ENCODE measurements around the gene SNX13.

Gene SNX13

GRCh38 chr7:17971411-17971810 lies 31.1 kb upstream of the SNX13 start:
- Histone ChIP-seq H3K27me3 (ENCODE audit: insufficient read depth, poor library complexity, severe bottlenecking) (no peaks in the 10 kb centered on the region), H3K4me1 (ENCODE audit: insufficient read depth, poor library complexity, severe bottlenecking) (peaks cover 4% of the 10 kb centered on the region), H3K27ac (ENCODE audit: poor library complexity, severe bottlenecking) (no peak overlapping the region), H3K4me3 (ENCODE audit: severe bottlenecking) (no peak overlapping the region), H3K36me3 (ENCODE audit: low read depth) (no peaks in the 10 kb centered on the region), H3K9me3 (ENCODE audit: severe bottlenecking) (no peaks in the 10 kb centered on the region)
- peak; percentile 54 for TF ChIP-seq CTCF (IDR thresholded peaks at IDR 0.05; ENCODE audit: poor library complexity, severe bottlenecking)
- ATAC-seq (ENCODE audit: low read depth) = no peak
- no peak for DNase-seq (ENCODE audit: low spot score)

- Histone ChIP-seq H3K36me3 (ENCODE audit: low read depth) (no peaks in the 10 kb centered on the region), H3K27me3 (ENCODE audit: insufficient read depth, poor library complexity, severe bottlenecking) (no peaks in the 10 kb centered on the region), H3K4me3 (ENCODE audit: severe bottlenecking) (no peak overlapping the region), H3K27ac (ENCODE audit: poor library complexity, severe bottlenecking) (no peak overlapping the region), H3K9me3 (ENCODE audit: severe bottlenecking) (no peaks in the 10 kb centered on the region), H3K4me1 (ENCODE audit: insufficient read depth, poor library complexity, severe bottlenecking) (peaks cover 8% of the 10 kb centered on the region)
- TF ChIP-seq CTCF (IDR thresholded peaks at IDR 0.05; ENCODE audit: poor library complexity, severe bottlenecking) = no peak
- ATAC-seq (ENCODE audit: low read depth) (no peak), DNase-seq (ENCODE audit: low spot score) (no peak)
These were observed 28.8 kb upstream of the SNX13 start for GRCh38 chr7:17968791-17969715.

GRCh38 chr7:17966706-17967105 lies 26.4 kb upstream of the SNX13 start:
- Histone ChIP-seq H3K36me3 (ENCODE audit: low read depth) (no peaks in the 10 kb centered on the region), H3K4me1 (ENCODE audit: insufficient read depth, poor library complexity, severe bottlenecking) (peaks cover 8% of the 10 kb centered on the region), H3K27ac (ENCODE audit: poor library complexity, severe bottlenecking) (no peak overlapping the region), H3K9me3 (ENCODE audit: severe bottlenecking) (no peaks in the 10 kb centered on the region), H3K4me3 (ENCODE audit: severe bottlenecking) (no peak overlapping the region), H3K27me3 (ENCODE audit: insufficient read depth, poor library complexity, severe bottlenecking) (no peaks in the 10 kb centered on the region)
- ATAC-seq (ENCODE audit: low read depth) = no peak
- no peak for DNase-seq (ENCODE audit: low spot score)
- no peak for TF ChIP-seq CTCF (IDR thresholded peaks at IDR 0.05; ENCODE audit: poor library complexity, severe bottlenecking)

GRCh38 chr7:17965603-17966002 lies 25.3 kb upstream of the SNX13 start:
- Histone ChIP-seq H3K4me1 (ENCODE audit: insufficient read depth, poor library complexity, severe bottlenecking) (peaks cover 8% of the 10 kb centered on the region), H3K36me3 (ENCODE audit: low read depth) (no peaks in the 10 kb centered on the region), H3K9me3 (ENCODE audit: severe bottlenecking) (no peaks in the 10 kb centered on the region), H3K4me3 (ENCODE audit: severe bottlenecking) (no peak overlapping the region), H3K27ac (ENCODE audit: poor library complexity, severe bottlenecking) (no peak overlapping the region), H3K27me3 (ENCODE audit: insufficient read depth, poor library complexity, severe bottlenecking) (no peaks in the 10 kb centered on the region)
- DNase-seq (ENCODE audit: low spot score) (no peak), ATAC-seq (ENCODE audit: low read depth) (peak; percentile 95)
- no peak for TF ChIP-seq CTCF (IDR thresholded peaks at IDR 0.05; ENCODE audit: poor library complexity, severe bottlenecking)

GRCh38 chr7:17963281-17963680 lies 23.0 kb upstream of the SNX13 start:
- H3K36me3 ChIP-seq (ENCODE audit: low read depth) = no peaks in the 10 kb centered on the region
- no peaks in the 10 kb centered on the region for H3K9me3 ChIP-seq (ENCODE audit: severe bottlenecking)
- H3K27me3 ChIP-seq (ENCODE audit: insufficient read depth, poor library complexity, severe bottlenecking) = no peaks in the 10 kb centered on the region
- TF ChIP-seq CTCF (IDR thresholded peaks at IDR 0.05; ENCODE audit: poor library complexity, severe bottlenecking) = no peak
- DNase-seq (ENCODE audit: low spot score) = no peak
- ATAC-seq (ENCODE audit: low read depth) = no peak
- H3K27ac ChIP-seq (ENCODE audit: poor library complexity, severe bottlenecking) = no peak overlapping the region
- no peak overlapping the region for H3K4me3 ChIP-seq (ENCODE audit: severe bottlenecking)
- H3K4me1 ChIP-seq (ENCODE audit: insufficient read depth, poor library complexity, severe bottlenecking) = peaks cover 5% of the 10 kb centered on the region
